Mucosa of stomach (tissue), 1 donor: ENCODE results near the gene MYH10.

Experiments
- H3K27me3 ChIP-seq: one replicate; pipeline ENCODE4 v1.7.0; 2013; ENCODE audit warnings: mild to moderate bottlenecking, low read length; ENCODE audit not compliant: control insufficient read depth, insufficient read depth
- H3K36me3 ChIP-seq: one replicate; pipeline ENCODE4 v1.7.0; 2013; ENCODE audit warnings: low read length; ENCODE audit not compliant: control insufficient read depth, insufficient read depth
- H3K4me1 ChIP-seq: one replicate; pipeline ENCODE4 v1.7.0; 2013; ENCODE audit warnings: mild to moderate bottlenecking, low read length; ENCODE audit not compliant: control insufficient read depth, insufficient read depth
- H3K4me3 ChIP-seq: one replicate; pipeline ENCODE4 v1.7.0; 2013; ENCODE audit warnings: low read length
- H3K9ac ChIP-seq: one replicate; pipeline ENCODE4 v1.7.0; 2013; ENCODE audit warnings: mild to moderate bottlenecking, low read length, moderate library complexity
- H3K9me3 ChIP-seq: one replicate; pipeline ENCODE4 v1.7.0; 2013; ENCODE audit warnings: mild to moderate bottlenecking, low read length, moderate library complexity; ENCODE audit not compliant: control insufficient read depth
- donor health status: Pancreatic carcinoma.

Gene MYH10

DNA sequence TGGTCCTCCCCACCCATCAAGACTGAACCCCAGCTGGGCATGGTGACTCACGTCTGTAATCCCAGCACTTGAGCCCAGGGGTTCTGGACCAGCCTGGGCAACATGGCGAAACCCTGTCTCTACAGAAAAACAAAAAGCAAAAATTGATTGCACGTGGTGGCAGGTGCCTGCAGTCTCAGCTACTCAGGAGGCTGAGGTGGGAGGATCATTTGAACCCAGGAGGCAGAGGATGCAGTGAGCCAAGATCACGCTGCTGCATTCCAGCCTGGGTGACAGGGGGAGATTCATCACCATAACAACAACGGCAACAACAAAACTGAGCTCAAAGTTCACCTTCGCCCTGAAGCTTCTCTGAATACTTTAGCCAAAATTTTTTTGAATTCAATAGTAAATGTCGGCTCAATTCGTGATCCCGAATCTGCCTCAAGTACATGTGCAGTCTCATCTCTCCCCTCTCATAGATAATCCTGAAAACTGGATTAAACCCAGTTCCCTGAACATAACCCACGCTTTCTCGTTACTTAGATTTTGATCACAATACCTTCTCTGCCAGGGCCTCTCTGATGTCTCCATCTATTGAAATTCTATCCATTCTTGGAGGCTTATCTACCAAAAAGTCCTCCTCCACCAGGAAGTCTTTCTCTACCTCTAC lies 13.5 kb upstream of the MYH10 start:
- Histone ChIP-seq H3K9me3 (no peaks in the 10 kb centered on the region), H3K9ac (no peak overlapping the region), H3K36me3 (no peaks in the 10 kb centered on the region), H3K4me1 (no peaks in the 10 kb centered on the region), H3K27me3 (peaks cover 5% of the 10 kb centered on the region), H3K4me3 (no peak overlapping the region)

GRCh38 chr17:8639709-8640108 lies 9.2 kb upstream of the MYH10 start:
- H3K9ac ChIP-seq: no peak overlapping the region
- H3K27me3 ChIP-seq: peaks cover 5% of the 10 kb centered on the region
- no peak overlapping the region for H3K4me3 ChIP-seq
- no peaks in the 10 kb centered on the region for H3K36me3 ChIP-seq
- H3K4me1 ChIP-seq: no peaks in the 10 kb centered on the region
- no peaks in the 10 kb centered on the region for H3K9me3 ChIP-seq

GRCh38 chr17:8632061-8632460 lies 1.5 kb upstream of the MYH10 start:
- no peaks in the 10 kb centered on the region for H3K36me3 ChIP-seq
- H3K4me3 ChIP-seq: no peak overlapping the region
- H3K27me3 ChIP-seq: peaks cover 36% of the 10 kb centered on the region
- no peak overlapping the region for H3K9ac ChIP-seq
- no peaks in the 10 kb centered on the region for H3K9me3 ChIP-seq
- H3K4me1 ChIP-seq: no peaks in the 10 kb centered on the region

GRCh38 chr17:8631554-8631877 lies 991 bp upstream of the MYH10 start:
- Histone ChIP-seq H3K4me1 (no peaks in the 10 kb centered on the region), H3K9ac (peak overlapping the region; percentile 31), H3K36me3 (no peaks in the 10 kb centered on the region), H3K4me3 (no peak overlapping the region), H3K9me3 (no peaks in the 10 kb centered on the region), H3K27me3 (peaks cover 36% of the 10 kb centered on the region)

GRCh38 chr17:8630802-8631553 lies 453 bp upstream of the MYH10 start:
- peaks cover 36% of the 10 kb centered on the region for H3K27me3 ChIP-seq
- no peaks in the 10 kb centered on the region for H3K9me3 ChIP-seq
- H3K4me1 ChIP-seq: no peaks in the 10 kb centered on the region
- H3K9ac ChIP-seq: peak overlapping the region; percentile 61
- peak overlapping the region; percentile 25 for H3K4me3 ChIP-seq
- H3K36me3 ChIP-seq: no peaks in the 10 kb centered on the region

GRCh38 chr17:8629371-8630226 lies 926 bp downstream of the MYH10 start:
- Histone ChIP-seq H3K4me3 (no peak overlapping the region), H3K27me3 (peaks cover 36% of the 10 kb centered on the region), H3K4me1 (no peaks in the 10 kb centered on the region), H3K9me3 (no peaks in the 10 kb centered on the region), H3K9ac (peak overlapping the region; percentile 61), H3K36me3 (no peaks in the 10 kb centered on the region)

DNA sequence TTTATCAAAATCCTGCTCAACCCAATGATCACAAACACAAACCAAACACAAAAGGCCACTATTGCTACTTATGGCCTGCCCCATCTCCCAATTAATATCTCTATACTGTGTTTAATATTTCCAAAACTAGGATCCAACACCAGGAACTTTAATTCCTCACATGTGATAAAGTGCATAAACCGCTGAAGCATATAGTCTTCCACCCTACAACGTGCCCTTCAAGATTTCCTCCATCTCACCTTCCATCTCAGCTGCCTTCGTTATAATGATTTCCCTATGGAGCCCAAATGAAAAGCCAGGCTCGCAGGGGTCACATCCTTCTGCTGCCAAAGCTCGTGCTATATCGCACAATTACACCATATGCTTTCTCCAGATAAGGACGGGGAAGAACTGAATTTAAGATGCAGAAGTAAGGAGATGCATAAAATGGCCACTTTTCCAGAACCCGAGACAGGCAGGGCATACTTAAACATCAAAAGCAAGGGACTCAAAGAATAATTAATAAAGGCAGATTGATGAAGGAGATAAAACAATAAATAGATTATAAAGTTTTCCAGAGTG lies 1.8 kb downstream of the MYH10 start:
- H3K4me3 ChIP-seq: no peak overlapping the region
- no peaks in the 10 kb centered on the region for H3K36me3 ChIP-seq
- no peaks in the 10 kb centered on the region for H3K9me3 ChIP-seq
- H3K9ac ChIP-seq: no peak overlapping the region
- H3K4me1 ChIP-seq: no peaks in the 10 kb centered on the region
- H3K27me3 ChIP-seq: peaks cover 36% of the 10 kb centered on the region

DNA sequence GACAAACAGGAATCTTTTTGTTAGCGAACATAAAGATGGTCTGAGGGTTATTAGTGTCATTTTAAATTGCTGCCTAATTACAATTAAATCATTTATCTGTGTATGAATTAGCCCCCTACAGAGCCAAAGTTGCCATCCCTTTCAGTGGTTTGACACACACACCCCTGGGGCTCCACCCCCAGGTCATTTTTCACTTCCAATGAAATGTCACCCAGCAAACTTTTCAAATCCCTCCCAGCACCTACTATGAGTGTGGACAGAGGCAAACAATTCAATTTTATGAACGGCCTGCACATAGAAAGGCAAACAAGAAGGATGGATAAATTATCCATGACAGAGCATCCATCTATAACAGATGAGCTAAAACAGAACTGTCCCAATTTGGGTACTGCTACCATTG lies 2.4 kb downstream of the MYH10 start:
- Histone ChIP-seq H3K9me3 (no peaks in the 10 kb centered on the region), H3K9ac (no peak overlapping the region), H3K4me1 (no peaks in the 10 kb centered on the region), H3K36me3 (no peaks in the 10 kb centered on the region), H3K27me3 (peaks cover 36% of the 10 kb centered on the region), H3K4me3 (no peak overlapping the region)

DNA sequence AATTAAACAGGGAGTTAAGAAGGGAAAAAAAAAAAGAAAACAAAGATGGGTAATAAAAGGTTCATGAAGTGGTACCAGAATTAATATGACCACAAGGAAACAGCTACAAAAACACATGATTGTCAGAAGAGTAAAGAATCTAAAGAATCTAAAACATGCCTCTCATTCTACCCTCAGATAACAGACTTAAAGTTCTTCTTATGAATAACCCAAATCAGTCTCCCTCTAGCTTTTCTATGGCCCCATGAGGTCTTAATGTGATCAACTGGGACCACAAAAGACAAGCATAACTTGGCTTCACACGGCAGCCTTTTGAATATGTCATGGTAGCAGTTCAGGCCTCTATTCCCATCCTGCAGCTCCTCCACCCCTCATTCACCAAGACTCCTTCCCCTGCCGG lies 6.9 kb downstream of the MYH10 start:
- no peaks in the 10 kb centered on the region for H3K4me1 ChIP-seq
- no peak overlapping the region for H3K4me3 ChIP-seq
- H3K36me3 ChIP-seq: no peaks in the 10 kb centered on the region
- peaks cover 9% of the 10 kb centered on the region for H3K27me3 ChIP-seq
- no peaks in the 10 kb centered on the region for H3K9me3 ChIP-seq
- H3K9ac ChIP-seq: no peak overlapping the region

DNA sequence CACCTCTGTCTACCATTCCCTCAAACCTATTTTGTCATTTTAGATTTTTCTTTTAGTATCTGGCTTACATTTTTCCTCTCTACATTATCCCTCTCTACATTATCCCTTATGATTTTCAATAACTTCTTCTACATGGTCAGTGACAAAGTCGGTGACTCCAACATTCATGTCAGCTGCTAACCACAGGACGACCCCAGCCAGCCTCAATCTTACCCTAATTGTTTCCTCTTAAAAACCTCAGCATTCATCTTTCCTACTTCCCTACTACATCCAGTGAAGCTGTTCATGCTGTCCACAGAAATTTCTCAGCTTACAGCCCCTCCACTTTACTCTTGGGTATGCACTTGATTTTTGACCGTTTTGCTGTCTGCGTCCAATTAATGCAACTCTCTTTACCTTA lies 8.3 kb downstream of the MYH10 start:
- Histone ChIP-seq H3K36me3 (no peaks in the 10 kb centered on the region), H3K27me3 (no peaks in the 10 kb centered on the region), H3K9me3 (no peaks in the 10 kb centered on the region), H3K4me3 (no peak overlapping the region), H3K4me1 (no peaks in the 10 kb centered on the region), H3K9ac (no peak overlapping the region)

DNA sequence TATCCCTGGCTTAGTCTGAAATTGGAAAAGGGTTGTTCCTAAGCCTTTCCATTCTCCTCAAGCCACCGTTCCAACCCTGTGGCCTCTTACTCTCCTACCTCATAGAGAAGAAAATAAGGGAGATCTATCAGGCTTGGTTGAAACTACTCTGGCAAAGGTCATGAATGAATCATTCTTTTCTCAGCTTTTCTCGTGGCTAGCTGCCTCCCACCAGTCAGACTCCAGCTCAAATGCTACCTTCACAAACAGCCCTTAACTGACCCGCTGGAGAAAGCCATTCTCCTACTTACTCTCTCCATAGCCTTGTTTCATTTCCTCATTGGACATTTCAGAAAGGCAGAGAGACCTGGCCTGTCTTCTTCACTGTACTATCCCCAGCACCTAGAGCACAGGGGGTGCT lies 8.9 kb downstream of the MYH10 start:
- no peak overlapping the region for H3K9ac ChIP-seq
- no peaks in the 10 kb centered on the region for H3K4me1 ChIP-seq
- H3K4me3 ChIP-seq: no peak overlapping the region

DNA sequence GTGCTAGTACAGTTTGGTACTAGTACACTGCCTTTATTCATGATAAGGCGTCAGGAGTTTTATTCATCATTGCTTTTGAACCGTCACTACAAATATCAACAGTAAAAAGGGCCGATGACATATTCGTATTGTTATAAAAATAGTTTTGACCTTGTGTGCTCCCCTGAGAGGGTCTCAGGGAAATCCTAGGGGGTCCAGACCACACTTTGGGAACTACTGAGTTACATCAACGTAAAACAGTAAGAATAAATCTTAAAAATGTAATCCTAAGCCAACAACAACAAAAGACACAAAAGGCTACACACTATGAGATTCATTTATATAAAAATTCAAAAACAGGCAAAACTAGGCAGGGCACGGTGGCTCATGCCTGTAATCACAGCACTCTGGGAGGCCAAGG lies 11.2 kb downstream of the MYH10 start:
- no peaks in the 10 kb centered on the region for H3K9me3 ChIP-seq
- no peaks in the 10 kb centered on the region for H3K4me1 ChIP-seq
- no peaks in the 10 kb centered on the region for H3K27me3 ChIP-seq
- H3K36me3 ChIP-seq: no peaks in the 10 kb centered on the region
- no peak overlapping the region for H3K4me3 ChIP-seq
- no peak overlapping the region for H3K9ac ChIP-seq

More for the DNA sequence above, 8.9 kb downstream of the MYH10 start:
- Histone ChIP-seq H3K27me3 (no peaks in the 10 kb centered on the region), H3K36me3 (no peaks in the 10 kb centered on the region), H3K9me3 (no peaks in the 10 kb centered on the region)
